IPS-11a (cell line): ENCODE data around the gene CTCF.
A peak's percentile ranks its signal among the peaks of the same experiment; 100 is the strongest.
"Not testable (repeated sequence)": the region's sequence is repeated elsewhere in the genome, so short reads cannot be mapped to it uniquely, and the experiment has no call there.

Experiments used
- H3K4me3 ChIP-seq: one replicate; pipeline ENCODE4 v1.5.1; 2013; ENCODE audit warnings: low read depth, low read length, control low read depth

CTCF gene

GRCh38 chr16:67533024-67533560, 29.2 kb upstream of the CTCF start:
- H3K4me3 ChIP-seq: no peak overlapping the region

GRCh38 chr16:67533987-67534386, 28.3 kb upstream of the CTCF start:
- not testable (repeated sequence) for H3K4me3 ChIP-seq

- H3K4me3 ChIP-seq: no peak overlapping the region
Observed at GRCh38 chr16:67534431-67534830, 27.9 kb upstream of the CTCF start.

GRCh38 chr16:67535201-67535600, 27.1 kb upstream of the CTCF start:
- no peak overlapping the region for H3K4me3 ChIP-seq

- H3K4me3 ChIP-seq: peak overlapping the region; percentile 45
Observed at GRCh38 chr16:67537270-67537635, 25.1 kb upstream of the CTCF start.

GRCh38 chr16:67537636-67538591, 24.4 kb upstream of the CTCF start:
- H3K4me3 ChIP-seq: peak overlapping the region; percentile 45

GRCh38 chr16:67538666-67539101, 23.6 kb upstream of the CTCF start:
- H3K4me3 ChIP-seq: peak overlapping the region; percentile 34

GRCh38 chr16:67539271-67539670, 23.1 kb upstream of the CTCF start:
- no peak overlapping the region for H3K4me3 ChIP-seq

GRCh38 chr16:67539691-67540635, 22.4 kb upstream of the CTCF start:
- no peak overlapping the region for H3K4me3 ChIP-seq

GRCh38 chr16:67540756-67541155, 21.6 kb upstream of the CTCF start:
- no peak overlapping the region for H3K4me3 ChIP-seq

GRCh38 chr16:67541391-67542263, 20.7 kb upstream of the CTCF start:
- no peak overlapping the region for H3K4me3 ChIP-seq

GRCh38 chr16:67542464-67542863, 19.9 kb upstream of the CTCF start:
- no peak overlapping the region for H3K4me3 ChIP-seq

GRCh38 chr16:67543036-67543435, 19.3 kb upstream of the CTCF start:
- no peak overlapping the region for H3K4me3 ChIP-seq

- no peak overlapping the region for H3K4me3 ChIP-seq
Observed at GRCh38 chr16:67543582-67543981, 18.7 kb upstream of the CTCF start.

GRCh38 chr16:67544329-67544841, 17.9 kb upstream of the CTCF start:
- no peak overlapping the region for H3K4me3 ChIP-seq

- H3K4me3 ChIP-seq: no peak overlapping the region
Observed at GRCh38 chr16:67544844-67545664, 17.3 kb upstream of the CTCF start.

GRCh38 chr16:67545665-67546024, 16.7 kb upstream of the CTCF start:
- H3K4me3 ChIP-seq: no peak overlapping the region

- no peak overlapping the region for H3K4me3 ChIP-seq
Observed at GRCh38 chr16:67546091-67546501, 16.2 kb upstream of the CTCF start.

GRCh38 chr16:67546761-67547422, 15.4 kb upstream of the CTCF start:
- no peak overlapping the region for H3K4me3 ChIP-seq
